HepG2 (cell line): ENCODE results near the gene BCL2L1. TPM values are rescaled to one million over a fixed set of nuclear protein-coding genes. Genes with fewer than 3 reads are reported as not detected.

Experiments used
- EHMT2 ChIP-seq: fragments of 200-600 bp; sonication (generic); IDR thresholded peaks from 2 replicates; pipeline ENCODE4 v1.7.0; 2017; ENCODE audit warnings: antibody characterized with exemption, low read depth, low read length, borderline replicate concordance
- ZSCAN9 ChIP-seq: IDR thresholded peaks from 2 replicates; pipeline ENCODE4 v1.6.1; 2016; ENCODE audit warnings: borderline replicate concordance
- polyA plus RNA-seq, 8 experiments: library from polyadenylated mRNA; depleted of rRNA in 3 of 8; stranded (reverse) in 7 of 8; unstranded in 1 of 8; fragments of >200 nt; fragmentation: Illumina TruSeq in 4 of 8; extraction: Trizol in 4 of 8; gene quantifications; 2 replicates each; pipeline versions ENCODE4 v1.2.1 to v1.2.3, GENCODE V29; 2011 to 2016; ENCODE audit warnings: low read depth in 4 of 8, missing spikeins in 1 of 8, mixed read lengths in 1 of 8; ENCODE audit not compliant: insufficient read depth in 1 of 8
- total RNA-seq, 5 experiments: library from RNA; depleted of rRNA; stranded (reverse); fragments of >200 nt; fragmentation: Illumina TruSeq; extraction: Trizol; gene quantifications; 2 replicates each; pipeline ENCODE4 v1.2.3, GENCODE V29; 2016; ENCODE audit warnings: low read depth in 1 of 5
- TF ChIP-seq, protein P1 (sequence below), 2 experiments: sonication (generic) in 1 of 2; formaldehyde crosslinking in 1 of 2; IDR thresholded peaks; 2 replicates each; pipeline versions ENCODE4 v1.6.1 to v1.9.0; 2014 to 2022; ENCODE audit warnings: antibody characterized with exemption in 1 of 2, borderline replicate concordance in 1 of 2, inconsistent platforms in 1 of 2, low read depth in 1 of 2, missing genetic modification reagents in 1 of 2
- TF ChIP-seq, protein P2 (sequence below): sonication (generic); formaldehyde crosslinking; IDR thresholded peaks from 2 replicates; pipeline ENCODE4 v1.4.0; 2020; ENCODE audit warnings: missing genetic modification reagents

Gene BCL2L1
- total and polyA plus RNA-seq, 2 of the 13 experiments (the other 11 are each of a cell fraction or from before 2014, with no cell fraction given): 164 to 258 TPM

DNA sequence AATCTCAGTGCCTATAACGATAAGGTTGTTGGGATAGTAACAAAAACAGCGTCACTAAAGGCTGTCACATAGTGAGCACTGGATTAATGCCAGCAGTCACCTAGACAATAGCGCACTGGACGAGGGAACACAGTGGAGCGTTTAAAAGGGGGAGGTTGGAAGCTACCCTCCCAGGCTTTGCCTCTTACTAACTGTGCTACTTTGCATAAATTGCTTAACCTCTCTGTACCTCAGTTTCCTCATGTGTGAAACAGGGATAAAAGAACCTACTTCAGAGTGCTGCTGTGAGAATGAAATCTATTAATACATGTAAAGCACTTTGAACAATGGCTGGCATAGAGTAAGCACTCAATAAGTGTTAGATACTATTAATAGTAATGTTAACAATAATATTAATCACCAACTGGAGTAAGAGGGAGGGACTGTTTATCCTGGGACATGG is 10.5 kb downstream of the BCL2L1 start (continued):
- TF ChIP-seq, protein P1, sequence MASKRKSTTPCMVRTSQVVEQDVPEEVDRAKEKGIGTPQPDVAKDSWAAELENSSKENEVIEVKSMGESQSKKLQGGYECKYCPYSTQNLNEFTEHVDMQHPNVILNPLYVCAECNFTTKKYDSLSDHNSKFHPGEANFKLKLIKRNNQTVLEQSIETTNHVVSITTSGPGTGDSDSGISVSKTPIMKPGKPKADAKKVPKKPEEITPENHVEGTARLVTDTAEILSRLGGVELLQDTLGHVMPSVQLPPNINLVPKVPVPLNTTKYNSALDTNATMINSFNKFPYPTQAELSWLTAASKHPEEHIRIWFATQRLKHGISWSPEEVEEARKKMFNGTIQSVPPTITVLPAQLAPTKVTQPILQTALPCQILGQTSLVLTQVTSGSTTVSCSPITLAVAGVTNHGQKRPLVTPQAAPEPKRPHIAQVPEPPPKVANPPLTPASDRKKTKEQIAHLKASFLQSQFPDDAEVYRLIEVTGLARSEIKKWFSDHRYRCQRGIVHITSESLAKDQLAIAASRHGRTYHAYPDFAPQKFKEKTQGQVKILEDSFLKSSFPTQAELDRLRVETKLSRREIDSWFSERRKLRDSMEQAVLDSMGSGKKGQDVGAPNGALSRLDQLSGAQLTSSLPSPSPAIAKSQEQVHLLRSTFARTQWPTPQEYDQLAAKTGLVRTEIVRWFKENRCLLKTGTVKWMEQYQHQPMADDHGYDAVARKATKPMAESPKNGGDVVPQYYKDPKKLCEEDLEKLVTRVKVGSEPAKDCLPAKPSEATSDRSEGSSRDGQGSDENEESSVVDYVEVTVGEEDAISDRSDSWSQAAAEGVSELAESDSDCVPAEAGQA (IDR thresholded peaks at IDR 0.05; ENCODE audit: low read depth): no peak
- TF ChIP-seq, protein P1 (CRISPR knock-in tag; IDR thresholded peaks at IDR 0.05; ENCODE audit: borderline replicate concordance): no peak
- TF ChIP-seq EHMT2: no peak
- TF ChIP-seq, protein P2, sequence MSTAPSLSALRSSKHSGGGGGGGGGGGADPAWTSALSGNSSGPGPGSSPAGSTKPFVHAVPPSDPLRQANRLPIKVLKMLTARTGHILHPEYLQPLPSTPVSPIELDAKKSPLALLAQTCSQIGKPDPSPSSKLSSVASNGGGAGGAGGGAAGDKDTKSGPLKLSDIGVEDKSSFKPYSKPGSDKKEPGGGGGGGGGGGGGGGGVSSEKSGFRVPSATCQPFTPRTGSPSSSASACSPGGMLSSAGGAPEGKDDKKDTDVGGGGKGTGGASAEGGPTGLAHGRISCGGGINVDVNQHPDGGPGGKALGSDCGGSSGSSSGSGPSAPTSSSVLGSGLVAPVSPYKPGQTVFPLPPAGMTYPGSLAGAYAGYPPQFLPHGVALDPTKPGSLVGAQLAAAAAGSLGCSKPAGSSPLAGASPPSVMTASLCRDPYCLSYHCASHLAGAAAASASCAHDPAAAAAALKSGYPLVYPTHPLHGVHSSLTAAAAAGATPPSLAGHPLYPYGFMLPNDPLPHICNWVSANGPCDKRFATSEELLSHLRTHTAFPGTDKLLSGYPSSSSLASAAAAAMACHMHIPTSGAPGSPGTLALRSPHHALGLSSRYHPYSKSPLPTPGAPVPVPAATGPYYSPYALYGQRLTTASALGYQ (CRISPR knock-in tag): no peak
- TF ChIP-seq ZSCAN9 (CRISPR knock-in tag): no peak
